ENCODE measurements around the gene PSME3IP1.

GRCh38 chr16:57224651-57225335 lies 39.0 kb upstream of the PSME3IP1 start:
- TF ChIP-seq CTCF (conservative IDR thresholded peaks at IDR 0.05; ENCODE audit: low read depth, low read length) (no peak), ELK1 (IDR thresholded peaks at IDR 0.05; ENCODE audit: borderline replicate concordance, low read depth, low read length) (no peak), POLR2A (IDR thresholded peaks at IDR 0.05; ENCODE audit: low read depth, low read length) (no peak), MXI1 (IDR thresholded peaks at IDR 0.05; ENCODE audit: borderline replicate concordance, low read depth, low read length) (no peak), MAFK (IDR thresholded peaks at IDR 0.05; ENCODE audit: low read depth, low read length) (no peak), SMC3 (IDR thresholded peaks at IDR 0.05; ENCODE audit: low read depth, low read length) (no peak), USF2 (IDR thresholded peaks at IDR 0.05; ENCODE audit: low read depth, low read length) (no peak), MAZ (IDR thresholded peaks at IDR 0.05; ENCODE audit: borderline replicate concordance, low read depth, low read length) (no peak), RCOR1 (IDR thresholded peaks at IDR 0.05; ENCODE audit: insufficient replicate concordance, low read length) (no peak), RAD21 (IDR thresholded peaks at IDR 0.05; ENCODE audit: low read length) (no peak), NFE2L2 (IDR thresholded peaks at IDR 0.05; ENCODE audit: low read depth, low read length) (no peak), BHLHE40 (IDR thresholded peaks at IDR 0.05; ENCODE audit: low read depth, low read length) (no peak), FOS (IDR thresholded peaks at IDR 0.05; ENCODE audit: low read depth, low read length) (no peak)
